ENCODE results near the gene GLIPR2. TPM values are rescaled to one million over a fixed set of nuclear protein-coding genes. Genes with fewer than 3 reads are reported as not detected.
"Not testable (repeated sequence)": the region's sequence is repeated elsewhere in the genome, so short reads cannot be mapped to it uniquely, and the experiment has no call there.

GLIPR2 gene
- total RNA-seq, 4 donors from 2014 or later: 8.6 to 31.4 (median 11.6) TPM

DNA sequence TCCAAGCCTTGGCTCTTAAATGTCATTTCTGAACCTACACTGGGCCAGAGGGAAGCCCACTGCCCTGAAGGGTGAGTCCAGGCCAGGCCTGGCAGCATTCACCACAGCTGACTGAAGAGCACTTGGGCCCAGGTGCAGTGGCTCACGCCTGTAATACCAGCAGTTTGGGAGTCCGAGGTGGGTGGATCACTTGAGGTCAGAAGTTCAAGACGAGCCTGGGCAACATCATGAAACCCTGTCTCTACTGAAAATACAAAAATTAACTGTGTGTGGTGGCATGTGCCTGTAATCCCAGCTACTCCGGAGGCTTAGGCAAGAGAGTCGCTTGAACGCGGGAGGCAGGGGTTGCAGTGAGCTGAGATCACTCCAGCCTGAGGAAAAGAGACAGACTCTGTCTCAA, 37.7 kb downstream of the GLIPR2 start:
- Histone ChIP-seq H3K36me3 (no peaks in the 10 kb centered on the region), H3K27ac (no peak overlapping the region), H3K27me3 (no peaks in the 10 kb centered on the region)

GRCh38 chr9:36174731-36175130, 38.2 kb downstream of the GLIPR2 start:
- TF ChIP-seq CTCF (IDR thresholded peaks at IDR 0.05) (no peak), POLR2A (IDR thresholded peaks at IDR 0.05) (no peak)
- Histone ChIP-seq H3K36me3 (no peaks in the 10 kb centered on the region), H3K9me3 (no peaks in the 10 kb centered on the region), H3K4me1 (no peaks in the 10 kb centered on the region), H3K27ac (no peak overlapping the region), H3K27me3 (no peaks in the 10 kb centered on the region), H3K4me3 (no peak overlapping the region)
- DNase-seq: no peak

More for the DNA sequence above, 37.7 kb downstream of the GLIPR2 start:
- Histone ChIP-seq H3K4me3 (no peak overlapping the region), H3K4me1 (no peaks in the 10 kb centered on the region), H3K9me3 (no peaks in the 10 kb centered on the region)
- TF ChIP-seq POLR2A (IDR thresholded peaks at IDR 0.05) (no peak), CTCF (IDR thresholded peaks at IDR 0.05) (no peak)
- no peak for DNase-seq

GRCh38 chr9:36175209-36175608, 38.7 kb downstream of the GLIPR2 start:
- not testable (repeated sequence) for DNase-seq, H3K9me3 ChIP-seq, H3K4me1 ChIP-seq, H3K27ac ChIP-seq, H3K27me3 ChIP-seq, H3K36me3 ChIP-seq, H3K4me3 ChIP-seq

DNA sequence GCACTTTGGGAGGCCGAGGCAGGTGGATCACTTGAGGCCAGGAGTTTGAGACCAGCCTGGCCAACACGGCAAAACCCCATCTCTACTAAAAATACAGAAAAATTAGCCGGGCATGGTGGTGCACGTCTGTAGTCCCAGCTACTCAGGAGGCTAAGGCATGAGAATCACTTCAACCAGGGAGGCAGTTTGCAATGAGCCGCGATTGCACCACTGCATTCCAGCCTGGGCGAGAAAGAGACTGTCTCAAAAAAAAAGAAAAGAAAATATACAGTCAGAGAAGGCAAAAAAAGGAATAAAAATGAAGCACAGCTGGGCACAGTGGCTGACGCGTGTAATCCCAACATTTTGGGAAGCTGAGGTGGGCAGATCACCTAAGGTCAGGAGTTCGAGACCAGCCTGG, 40.0 kb downstream of the GLIPR2 start:
- not testable (repeated sequence) for H3K4me3 ChIP-seq, H3K36me3 ChIP-seq, H3K9me3 ChIP-seq, H3K27ac ChIP-seq, H3K4me1 ChIP-seq, DNase-seq, H3K27me3 ChIP-seq

DNA sequence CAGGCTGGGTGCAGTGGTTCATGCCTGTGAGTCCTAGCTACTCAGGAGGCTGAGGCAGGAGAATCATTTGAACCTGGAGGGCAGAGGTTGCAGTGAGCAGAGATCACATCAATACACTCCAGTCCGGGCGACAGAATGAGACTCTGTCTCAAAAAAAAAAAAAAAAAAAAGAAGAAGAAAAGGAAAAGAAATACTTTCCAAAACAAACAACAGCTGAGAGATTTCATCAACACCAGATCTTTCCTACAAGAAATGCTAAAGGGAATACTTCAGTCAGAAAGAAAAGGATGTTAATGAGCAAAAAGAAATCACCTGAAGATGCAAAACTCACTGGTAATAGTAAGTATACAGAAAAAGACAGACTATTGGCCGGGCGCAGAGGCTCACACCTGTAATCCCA, 41.0 kb downstream of the GLIPR2 start:
- TF ChIP-seq CTCF (IDR thresholded peaks at IDR 0.05): no peak
- TF ChIP-seq POLR2A (IDR thresholded peaks at IDR 0.05): no peak
- H3K27me3 ChIP-seq: no peaks in the 10 kb centered on the region
- H3K9me3 ChIP-seq: no peaks in the 10 kb centered on the region
- no peak overlapping the region for H3K4me3 ChIP-seq
- no peak for DNase-seq
- no peaks in the 10 kb centered on the region for H3K36me3 ChIP-seq
- no peak overlapping the region for H3K27ac ChIP-seq
- no peaks in the 10 kb centered on the region for H3K4me1 ChIP-seq

GRCh38 chr9:36180243-36180642, 43.7 kb downstream of the GLIPR2 start:
- DNase-seq, H3K27ac ChIP-seq, H3K4me3 ChIP-seq, H3K9me3 ChIP-seq, H3K27me3 ChIP-seq, H3K36me3 ChIP-seq, H3K4me1 ChIP-seq: not testable (repeated sequence)

DNA sequence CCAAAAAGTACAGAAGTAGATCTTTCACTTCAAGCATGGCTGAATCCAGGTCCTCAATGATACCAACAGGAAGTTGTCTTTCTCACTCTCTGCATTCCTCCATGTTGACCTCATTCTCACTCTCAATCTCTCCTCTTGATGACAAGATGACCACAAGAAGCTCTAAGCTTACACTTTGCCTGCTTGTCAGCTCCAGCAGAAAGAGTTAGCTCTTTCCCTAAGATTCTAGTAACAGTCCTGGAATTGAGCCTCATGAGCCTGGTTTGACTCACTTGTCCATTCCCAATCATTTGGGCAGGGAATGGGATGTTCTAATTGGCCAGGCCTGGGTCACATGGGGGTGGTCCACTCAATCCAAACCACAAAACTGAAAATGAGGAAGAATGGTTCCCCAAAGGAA, 50.9 kb downstream of the GLIPR2 start:
- no peak overlapping the region for H3K4me3 ChIP-seq
- DNase-seq: no peak
- H3K27me3 ChIP-seq: no peaks in the 10 kb centered on the region
- H3K27ac ChIP-seq: no peak overlapping the region
- H3K4me1 ChIP-seq: peaks cover 0 to 12% (median 7%) of the 10 kb centered on the region in 4 donors
- no peak for TF ChIP-seq CTCF (IDR thresholded peaks at IDR 0.05)
- TF ChIP-seq POLR2A (IDR thresholded peaks at IDR 0.05): no peak
- no peaks in the 10 kb centered on the region for H3K36me3 ChIP-seq
- no peaks in the 10 kb centered on the region for H3K9me3 ChIP-seq
